Upper lobe of right lung (tissue), 1 donor: ENCODE data around the gene SLC39A8. TPM values are rescaled to one million over a fixed set of nuclear protein-coding genes. Genes with fewer than 3 reads are reported as not detected.

Experiments used
- ATAC-seq: fragments of 200-7000 bp; cut with Tn5 transposase; one replicate; pipeline ENCODE4 v1.9.1; 2020; ENCODE audit warnings: mild to moderate bottlenecking, moderate library complexity
- DNase-seq: peaks from one replicate; pipeline ENCODE4 v3.0.0-alpha.2; 2020
- H3K27ac ChIP-seq: fragments of 200-600 bp; one replicate; pipeline ENCODE4 v1.8.0; 2022
- H3K27me3 ChIP-seq: fragments of 200-600 bp; one replicate; pipeline ENCODE4 v1.8.0; 2022; ENCODE audit warnings: mild to moderate bottlenecking
- H3K36me3 ChIP-seq: fragments of 200-600 bp; one replicate; pipeline ENCODE4 v1.8.0; 2022
- H3K4me1 ChIP-seq: fragments of 200-600 bp; one replicate; pipeline ENCODE4 v1.8.0; 2022
- H3K4me3 ChIP-seq: fragments of 200-600 bp; one replicate; pipeline ENCODE4 v1.8.0; 2022; ENCODE audit warnings: mild to moderate bottlenecking
- H3K9me3 ChIP-seq: fragments of 200-600 bp; one replicate; pipeline ENCODE4 v1.8.0; 2022
- intact Hi-C: fragments of 100-400 bp; cut with DNase I; formaldehyde crosslinking; loops from one replicate; pipeline ENCODE4 v1.11.0; 2022
- total RNA-seq: library from RNA; stranded (reverse); fragmentation: NEBNext Ultra II Directional; extraction: Animal tissue kit (Norgen Biotek cat#: 25700); gene quantifications from one replicate; pipeline ENCODE4 v1.2.1, GENCODE V29; 2021
- TF ChIP-seq, protein P1 (sequence below): fragments of 200-600 bp; IDR thresholded peaks from one replicate; pipeline ENCODE4 v1.8.0; 2022; ENCODE audit warnings: antibody characterized with exemption
- donor health status: DM: no; HTN: yes; CAD: no; lungs with severe emphysema.

SLC39A8 gene
- total RNA-seq, 1 donor from 2014 or later, result 470 TPM

DNA sequence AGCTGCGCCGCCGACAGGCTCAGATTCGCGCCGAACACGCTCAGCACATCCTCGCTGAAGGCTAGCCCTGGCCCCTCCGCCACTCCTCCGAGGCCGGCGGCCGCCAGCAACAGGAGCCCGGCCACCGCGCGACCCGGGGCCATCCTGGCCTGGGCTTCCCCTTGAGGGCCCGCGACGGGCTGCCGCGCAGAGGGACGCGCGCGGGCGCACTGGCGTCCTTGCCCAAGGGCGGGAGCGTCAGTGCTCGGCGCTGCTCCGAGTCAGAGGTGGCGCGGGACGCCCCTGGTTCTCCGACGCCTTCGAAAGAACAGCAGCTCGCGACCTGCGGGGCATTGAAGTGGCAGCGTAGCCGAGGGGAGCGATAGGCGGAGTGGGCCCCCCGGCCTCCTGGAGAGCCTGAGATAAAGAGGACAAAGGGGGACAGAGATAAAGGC, 745 bp downstream of the SLC39A8 start:
- Histone ChIP-seq H3K4me1 (peaks cover 15% of the 10 kb centered on the region), H3K27ac (peak overlapping the region; percentile 86), H3K9me3 (no peaks in the 10 kb centered on the region), H3K36me3 (no peaks in the 10 kb centered on the region), H3K27me3 (no peaks in the 10 kb centered on the region), H3K4me3 (peak overlapping the region; percentile 81)
- DNase-seq (peak; percentile 87), ATAC-seq (peak; percentile 84)
- intact Hi-C loops, result no loop called here
- TF ChIP-seq, protein P1, sequence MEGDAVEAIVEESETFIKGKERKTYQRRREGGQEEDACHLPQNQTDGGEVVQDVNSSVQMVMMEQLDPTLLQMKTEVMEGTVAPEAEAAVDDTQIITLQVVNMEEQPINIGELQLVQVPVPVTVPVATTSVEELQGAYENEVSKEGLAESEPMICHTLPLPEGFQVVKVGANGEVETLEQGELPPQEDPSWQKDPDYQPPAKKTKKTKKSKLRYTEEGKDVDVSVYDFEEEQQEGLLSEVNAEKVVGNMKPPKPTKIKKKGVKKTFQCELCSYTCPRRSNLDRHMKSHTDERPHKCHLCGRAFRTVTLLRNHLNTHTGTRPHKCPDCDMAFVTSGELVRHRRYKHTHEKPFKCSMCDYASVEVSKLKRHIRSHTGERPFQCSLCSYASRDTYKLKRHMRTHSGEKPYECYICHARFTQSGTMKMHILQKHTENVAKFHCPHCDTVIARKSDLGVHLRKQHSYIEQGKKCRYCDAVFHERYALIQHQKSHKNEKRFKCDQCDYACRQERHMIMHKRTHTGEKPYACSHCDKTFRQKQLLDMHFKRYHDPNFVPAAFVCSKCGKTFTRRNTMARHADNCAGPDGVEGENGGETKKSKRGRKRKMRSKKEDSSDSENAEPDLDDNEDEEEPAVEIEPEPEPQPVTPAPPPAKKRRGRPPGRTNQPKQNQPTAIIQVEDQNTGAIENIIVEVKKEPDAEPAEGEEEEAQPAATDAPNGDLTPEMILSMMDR, result no peak

DNA sequence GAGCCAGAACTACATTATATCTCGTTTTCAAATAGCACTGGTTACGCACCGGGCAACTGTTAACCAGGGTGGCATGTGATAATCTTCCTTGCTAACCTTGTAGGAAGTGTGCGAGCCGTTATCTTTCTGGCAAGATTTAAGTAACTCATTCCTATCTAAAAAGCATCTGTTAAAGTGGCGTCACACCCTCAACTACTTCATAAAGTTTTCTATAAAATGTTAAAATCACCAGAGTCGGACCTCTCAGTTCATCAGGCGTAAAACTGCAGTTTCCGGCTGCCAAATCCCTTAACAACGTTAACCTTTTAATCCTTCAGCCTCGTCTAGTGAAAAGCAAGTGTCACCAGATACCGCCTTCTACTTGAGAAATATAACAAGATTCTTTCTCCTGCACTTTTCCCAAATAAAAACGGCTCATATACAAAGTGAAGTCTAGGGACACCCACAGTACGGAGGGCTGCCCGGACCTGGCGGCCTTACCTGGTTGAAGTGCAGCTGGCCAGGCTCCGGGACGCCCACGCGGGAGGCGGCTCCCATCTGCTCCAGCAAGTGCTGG, 1.2 kb downstream of the SLC39A8 start:
- Histone ChIP-seq H3K36me3 (no peaks in the 10 kb centered on the region), H3K27ac (peak overlapping the region; percentile 86), H3K27me3 (no peaks in the 10 kb centered on the region), H3K4me1 (peaks cover 15% of the 10 kb centered on the region), H3K4me3 (peak overlapping the region; percentile 81), H3K9me3 (no peaks in the 10 kb centered on the region)
- TF ChIP-seq, protein P1, result no peak
- intact Hi-C loops, result no loop called here
- peak; percentile 73 for ATAC-seq
- DNase-seq, result peak; percentile 90

DNA sequence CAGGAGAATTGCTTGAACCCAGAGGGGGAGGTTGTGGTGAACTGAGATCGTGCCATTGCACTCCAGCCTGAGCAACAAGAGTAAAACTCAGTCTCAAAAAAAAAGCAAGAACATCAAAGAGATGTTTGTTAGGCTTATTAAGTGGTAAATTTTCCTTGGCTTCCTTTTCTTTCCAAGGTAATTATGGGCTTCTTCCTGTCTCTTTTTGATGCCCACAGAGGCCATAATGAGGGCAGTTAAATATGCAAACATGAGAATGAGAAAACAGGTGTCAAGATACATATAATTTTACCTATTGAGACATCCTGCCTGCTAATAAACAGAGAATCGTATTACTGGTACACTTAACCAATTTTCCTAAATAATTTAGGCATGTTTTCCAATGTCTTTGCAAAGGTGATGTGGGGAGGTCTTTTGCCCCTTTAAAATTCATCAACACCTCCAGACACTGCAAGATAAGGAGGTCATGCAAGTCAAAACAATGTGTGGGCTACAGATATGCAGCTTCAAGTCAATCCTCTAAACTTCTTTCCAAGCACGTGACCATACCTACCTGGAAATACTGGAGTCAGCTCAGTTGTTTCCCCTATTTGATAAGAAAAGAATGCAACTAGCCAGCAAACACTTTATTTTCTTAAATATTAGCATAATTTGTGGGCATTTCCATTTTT, 2.7 kb downstream of the SLC39A8 start:
- no peak for DNase-seq
- TF ChIP-seq, protein P1, result no peak
- intact Hi-C loops, result no loop called here

DNA sequence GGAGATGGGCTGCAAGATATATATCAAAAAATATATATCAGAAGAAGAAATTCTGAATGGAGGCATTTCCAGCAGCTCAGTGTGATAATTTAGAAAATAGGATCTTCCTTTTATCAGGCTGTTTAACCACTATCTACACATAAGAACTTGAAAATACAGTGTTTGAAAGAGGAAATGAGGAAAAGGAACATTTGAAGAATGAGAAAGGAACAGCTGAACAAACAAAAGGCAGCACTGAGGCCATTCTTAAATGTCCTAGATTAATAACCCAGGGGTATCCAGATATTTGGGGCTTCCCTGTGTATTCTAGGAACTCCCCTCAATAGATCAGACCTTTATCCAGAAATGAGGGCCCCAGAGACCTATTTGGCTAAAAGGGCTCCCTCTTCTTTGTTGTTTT, 4.1 kb downstream of the SLC39A8 start:
- Histone ChIP-seq H3K9me3 (no peaks in the 10 kb centered on the region), H3K36me3 (no peaks in the 10 kb centered on the region), H3K27me3 (no peaks in the 10 kb centered on the region), H3K27ac (no peak overlapping the region), H3K4me3 (peak overlapping the region; percentile 81), H3K4me1 (peaks cover 14% of the 10 kb centered on the region)
- no peak for DNase-seq
- ATAC-seq, result no peak
- TF ChIP-seq, protein P1, result no peak
- intact Hi-C loops, result no loop called here

More for the DNA sequence above, 2.7 kb downstream of the SLC39A8 start:
- Histone ChIP-seq H3K9me3 (no peaks in the 10 kb centered on the region), H3K4me1 (peaks cover 15% of the 10 kb centered on the region), H3K27me3 (no peaks in the 10 kb centered on the region), H3K4me3 (peak overlapping the region; percentile 81), H3K27ac (no peak overlapping the region), H3K36me3 (no peaks in the 10 kb centered on the region)
- no peak for ATAC-seq

DNA sequence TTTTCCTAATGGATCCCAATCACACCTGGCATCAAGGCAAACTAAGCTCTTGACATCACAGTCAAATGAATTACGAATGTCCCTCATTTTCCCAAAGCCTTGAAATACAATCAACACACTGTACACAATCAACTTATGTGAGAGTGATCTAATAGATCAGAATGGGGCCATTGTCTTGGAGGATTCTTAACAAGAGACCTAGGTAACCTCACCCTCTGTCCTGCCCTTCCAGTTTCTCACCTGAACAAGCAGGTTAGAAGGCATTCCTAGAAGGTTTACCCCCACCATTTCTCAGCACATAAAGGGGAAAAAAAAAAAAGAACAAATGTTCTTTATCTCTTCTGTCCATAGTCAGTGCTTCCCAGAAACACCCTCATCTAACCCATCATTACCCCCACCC, 6.3 kb downstream of the SLC39A8 start:
- no peaks in the 10 kb centered on the region for H3K36me3 ChIP-seq
- H3K4me1 ChIP-seq, result peaks cover 7% of the 10 kb centered on the region
- no peak overlapping the region for H3K27ac ChIP-seq
- TF ChIP-seq, protein P1, result no peak
- ATAC-seq, result no peak
- no peak for DNase-seq
- H3K9me3 ChIP-seq, result no peaks in the 10 kb centered on the region
- no peaks in the 10 kb centered on the region for H3K27me3 ChIP-seq
- intact Hi-C loops, result no loop called here
- H3K4me3 ChIP-seq, result no peak overlapping the region
